ENCODE measurements around the gene USP40.
A peak's percentile ranks its signal among the peaks of the same experiment; 100 is the strongest.

Gene USP40

DNA sequence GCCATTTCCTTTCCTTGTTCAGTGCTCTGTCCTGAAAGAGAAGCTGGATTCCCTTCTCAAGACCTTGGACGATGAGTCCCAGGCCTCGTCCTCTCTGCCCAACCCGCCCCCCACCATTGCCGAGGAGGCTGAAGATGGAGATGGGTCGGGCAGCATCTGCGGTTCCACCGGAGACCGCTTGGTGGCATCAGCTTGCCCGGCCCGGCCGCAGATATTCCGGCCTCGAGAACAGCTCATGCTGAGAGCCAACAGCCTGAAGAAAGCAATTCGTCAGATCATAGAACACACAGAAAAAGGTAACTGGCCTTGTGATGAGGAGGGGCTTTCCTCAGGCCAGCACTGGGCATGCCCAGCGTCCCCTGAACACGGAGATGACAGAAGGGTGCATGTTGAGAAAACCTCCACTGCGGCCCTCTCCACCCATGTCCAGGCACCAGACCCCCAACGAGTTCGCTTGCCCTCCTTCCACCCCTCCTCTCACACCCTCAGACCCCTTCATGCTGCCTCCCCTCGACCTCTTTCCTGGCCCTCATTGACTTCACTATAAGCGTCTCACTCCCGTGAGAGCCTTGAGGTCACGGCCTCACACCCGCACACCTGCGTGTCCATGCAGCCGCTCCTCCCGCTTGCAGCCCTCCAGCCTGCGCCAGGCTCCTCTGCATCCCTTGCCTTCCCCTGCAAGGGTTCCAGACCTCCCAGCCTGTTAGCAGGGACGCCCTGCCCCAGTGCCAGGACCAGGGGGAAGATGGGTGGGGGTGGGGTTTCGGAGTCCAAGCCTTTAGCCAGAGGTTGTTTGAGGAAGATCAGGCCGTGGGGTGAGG lies 117.3 kb downstream of the USP40 start:
- DNase-seq: peak in 1 of 2 donors; percentile 31
- Histone ChIP-seq H3K27me3 (ENCODE audit: insufficient read depth, low read length) (no peaks in the 10 kb centered on the region), H2AFZ (ENCODE audit: insufficient read depth, low read length, poor library complexity) (no peak overlapping the region), H3K36me3 (ENCODE audit: control insufficient read depth in 1 of 2, insufficient read depth in 2 of 2, low read length in 2 of 2) (peaks cover 38 to 46% of the 10 kb centered on the region in 2 experiments), H3K4me3 (ENCODE audit: low read depth, low read length) (no peak overlapping the region), H2BK5ac (ENCODE audit: low read depth, low read length, poor library complexity) (no peak overlapping the region), H3K9me3 (ENCODE audit: insufficient read depth, low read depth, low read length) (peaks cover 1% of the 10 kb centered on the region), H3K79me1 (ENCODE audit: low read length) (no peaks in the 10 kb centered on the region), H2AK5ac (ENCODE audit: low read length) (no peak overlapping the region), H3K4me2 (ENCODE audit: low read length) (no peak overlapping the region), H2BK120ac (ENCODE audit: insufficient read depth, low read length, poor library complexity) (no peak overlapping the region), H4K12ac (ENCODE audit: low read depth, low read length) (no peak overlapping the region), H3K18ac (ENCODE audit: low read length) (no peak overlapping the region), H3K4me1 (ENCODE audit: control insufficient read depth in 1 of 2, insufficient read depth in 2 of 2, low read length in 2 of 2) (no peaks in the 10 kb centered on the region), H4K91ac (ENCODE audit: low read depth, low read length) (no peak overlapping the region), H3K27ac (ENCODE audit: low read depth, low read length) (no peak overlapping the region), H2BK12ac (ENCODE audit: low read length) (no peak overlapping the region), H3K4ac (ENCODE audit: low read depth, low read length) (no peak overlapping the region), H3K14ac (ENCODE audit: low read length) (no peak overlapping the region), H4K8ac (ENCODE audit: low read depth, low read length) (no peak overlapping the region), H3K79me2 (ENCODE audit: control insufficient read depth, insufficient read depth, low read length, poor library complexity) (no peaks in the 10 kb centered on the region), H3K23ac (ENCODE audit: low read length) (no peak overlapping the region), H3K9ac (ENCODE audit: low read length) (no peak overlapping the region)
- WGBS (ENCODE audit: extremely low coverage, insufficient coverage, insufficient read length): no CpG with 5 or more reads among the region's 31 CpGs

DNA sequence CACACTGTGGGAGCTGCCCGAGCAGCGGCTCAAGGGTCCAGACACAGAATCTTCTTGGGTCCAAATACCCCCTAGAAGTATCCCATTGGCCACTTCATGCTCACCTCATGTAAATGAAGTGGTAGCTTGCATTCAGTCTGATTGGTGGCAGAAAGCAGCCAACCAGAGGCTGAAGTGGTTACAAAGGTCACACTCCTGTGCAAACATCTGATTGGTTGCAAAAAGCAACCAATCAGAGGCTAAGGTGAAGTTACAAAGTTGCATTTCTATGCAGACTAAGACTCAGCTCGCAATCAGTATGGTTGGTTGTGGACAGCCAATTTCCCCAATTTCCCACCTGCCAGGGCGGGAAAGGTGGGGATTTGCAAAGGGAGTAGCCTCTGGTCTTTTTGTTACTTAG lies 118.0 kb downstream of the USP40 start:
- Histone ChIP-seq H3K36me3 (ENCODE audit: control insufficient read depth in 1 of 2, insufficient read depth in 2 of 2, low read length in 2 of 2) (peaks cover 36 to 41% of the 10 kb centered on the region in 2 experiments), H2BK12ac (ENCODE audit: low read length) (no peak overlapping the region), H3K27me3 (ENCODE audit: insufficient read depth, low read length) (no peaks in the 10 kb centered on the region), H3K79me2 (ENCODE audit: control insufficient read depth, insufficient read depth, low read length, poor library complexity) (no peaks in the 10 kb centered on the region), H3K4ac (ENCODE audit: low read depth, low read length) (no peak overlapping the region), H2AFZ (ENCODE audit: insufficient read depth, low read length, poor library complexity) (no peak overlapping the region), H3K9ac (ENCODE audit: low read length) (no peak overlapping the region), H3K4me3 (ENCODE audit: low read depth, low read length) (no peak overlapping the region), H2BK5ac (ENCODE audit: low read depth, low read length, poor library complexity) (no peak overlapping the region), H3K9me3 (ENCODE audit: insufficient read depth, low read depth, low read length) (peaks cover 1% of the 10 kb centered on the region), H3K18ac (ENCODE audit: low read length) (no peak overlapping the region), H3K4me1 (ENCODE audit: control insufficient read depth in 1 of 2, insufficient read depth in 2 of 2, low read length in 2 of 2) (no peaks in the 10 kb centered on the region), H3K23ac (ENCODE audit: low read length) (no peak overlapping the region), H4K91ac (ENCODE audit: low read depth, low read length) (no peak overlapping the region), H3K4me2 (ENCODE audit: low read length) (no peak overlapping the region), H4K12ac (ENCODE audit: low read depth, low read length) (no peak overlapping the region), H2AK5ac (ENCODE audit: low read length) (no peak overlapping the region), H3K79me1 (ENCODE audit: low read length) (no peaks in the 10 kb centered on the region), H3K27ac (ENCODE audit: low read depth, low read length) (no peak overlapping the region), H3K14ac (ENCODE audit: low read length) (no peak overlapping the region), H2BK120ac (ENCODE audit: insufficient read depth, low read length, poor library complexity) (no peak overlapping the region), H4K8ac (ENCODE audit: low read depth, low read length) (no peak overlapping the region)
- no peak for DNase-seq
- WGBS (ENCODE audit: extremely low coverage, insufficient coverage, insufficient read length): no CpG with 5 or more reads among the region's 4 CpGs

DNA sequence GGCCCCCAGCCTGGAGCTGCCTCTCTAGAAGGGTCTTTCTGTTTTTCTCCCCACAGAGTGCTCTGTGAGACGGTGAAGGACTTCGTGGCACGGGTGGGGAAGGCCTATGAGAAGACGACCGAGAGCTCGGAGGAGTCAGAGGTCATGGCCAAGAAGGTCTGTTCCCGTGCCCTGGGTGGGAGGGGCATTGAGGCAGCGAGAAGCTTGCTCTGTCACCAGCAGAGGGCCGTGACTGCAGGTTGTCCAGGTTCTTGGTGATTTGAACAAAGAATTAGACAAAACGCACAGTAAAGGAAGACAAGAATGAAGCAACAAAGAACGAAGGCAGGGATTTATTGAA lies 118.4 kb downstream of the USP40 start:
- no peak overlapping the region for H2BK12ac ChIP-seq (ENCODE audit: low read length)
- no peaks in the 10 kb centered on the region for H3K4me1 ChIP-seq (ENCODE audit: control insufficient read depth in 1 of 2, insufficient read depth in 2 of 2, low read length in 2 of 2)
- no peaks in the 10 kb centered on the region for H3K79me1 ChIP-seq (ENCODE audit: low read length)
- H3K14ac ChIP-seq (ENCODE audit: low read length): no peak overlapping the region
- no peak overlapping the region for H3K4ac ChIP-seq (ENCODE audit: low read depth, low read length)
- no peak overlapping the region for H3K27ac ChIP-seq (ENCODE audit: low read depth, low read length)
- no peak overlapping the region for H3K18ac ChIP-seq (ENCODE audit: low read length)
- no peak overlapping the region for H2AK5ac ChIP-seq (ENCODE audit: low read length)
- H3K4me3 ChIP-seq (ENCODE audit: low read depth, low read length): no peak overlapping the region
- H2BK5ac ChIP-seq (ENCODE audit: low read depth, low read length, poor library complexity): no peak overlapping the region
- H3K36me3 ChIP-seq (ENCODE audit: control insufficient read depth in 1 of 2, insufficient read depth in 2 of 2, low read length in 2 of 2): peaks cover 36 to 39% of the 10 kb centered on the region in 2 experiments
- H3K27me3 ChIP-seq (ENCODE audit: insufficient read depth, low read length): no peaks in the 10 kb centered on the region
- no peak overlapping the region for H4K91ac ChIP-seq (ENCODE audit: low read depth, low read length)
- H3K9ac ChIP-seq (ENCODE audit: low read length): no peak overlapping the region
- peaks cover 1% of the 10 kb centered on the region for H3K9me3 ChIP-seq (ENCODE audit: insufficient read depth, low read depth, low read length)
- no peak overlapping the region for H2AFZ ChIP-seq (ENCODE audit: insufficient read depth, low read length, poor library complexity)
- no peak overlapping the region for H2BK120ac ChIP-seq (ENCODE audit: insufficient read depth, low read length, poor library complexity)
- peak in 1 of 2 donors; percentile 47 for DNase-seq
- H4K12ac ChIP-seq (ENCODE audit: low read depth, low read length): no peak overlapping the region
- WGBS (ENCODE audit: extremely low coverage, insufficient coverage, insufficient read length): no CpG with 5 or more reads among the region's 11 CpGs
- H3K23ac ChIP-seq (ENCODE audit: low read length): no peak overlapping the region
- no peak overlapping the region for H4K8ac ChIP-seq (ENCODE audit: low read depth, low read length)
- H3K4me2 ChIP-seq (ENCODE audit: low read length): no peak overlapping the region
- H3K79me2 ChIP-seq (ENCODE audit: control insufficient read depth, insufficient read depth, low read length, poor library complexity): no peaks in the 10 kb centered on the region

DNA sequence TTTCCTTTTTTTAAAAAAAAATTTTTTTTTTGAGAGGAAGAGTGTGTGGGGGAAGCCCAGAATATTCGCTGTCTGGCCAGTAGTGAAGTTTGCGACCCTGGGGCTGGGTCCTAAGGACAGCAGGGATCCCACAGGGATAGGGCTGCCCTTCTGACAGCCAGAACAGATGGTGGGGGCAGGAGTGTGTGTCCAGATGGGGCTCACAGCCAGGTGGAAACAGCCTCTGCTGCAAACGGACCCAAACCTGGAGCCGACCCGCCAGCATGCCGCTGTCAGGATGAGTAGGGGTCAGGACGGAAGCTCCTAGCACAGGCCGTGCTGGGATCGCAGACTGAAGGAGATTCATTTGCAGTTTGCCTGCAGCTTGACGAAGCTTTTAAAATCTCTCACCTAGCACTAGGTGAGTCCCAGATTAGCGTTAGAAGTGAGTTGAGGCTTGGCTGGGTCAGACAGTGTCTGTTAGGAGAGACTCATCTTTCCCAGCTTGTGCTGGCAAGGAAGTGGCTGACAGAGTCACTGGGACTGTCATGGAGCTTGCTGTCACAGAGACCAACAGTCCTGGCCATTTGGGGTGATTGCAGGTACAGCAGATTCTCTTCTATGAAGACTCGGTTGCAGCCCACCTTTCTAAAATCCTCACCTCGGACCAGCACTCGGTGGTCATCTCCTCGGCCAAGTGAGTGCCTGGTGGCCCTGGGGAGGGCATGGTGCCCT lies 118.9 kb downstream of the USP40 start:
- no CpG with 5 or more reads among the region's 15 CpGs for WGBS (ENCODE audit: extremely low coverage, insufficient coverage, insufficient read length)

More for the DNA sequence above, 118.9 kb downstream of the USP40 start:
- Histone ChIP-seq H3K27me3 (ENCODE audit: insufficient read depth, low read length) (no peaks in the 10 kb centered on the region), H3K18ac (ENCODE audit: low read length) (no peak overlapping the region), H3K9me3 (ENCODE audit: insufficient read depth, low read depth, low read length) (peaks cover 1% of the 10 kb centered on the region), H3K4me2 (ENCODE audit: low read length) (no peak overlapping the region), H3K9ac (ENCODE audit: low read length) (no peak overlapping the region), H3K4ac (ENCODE audit: low read depth, low read length) (no peak overlapping the region), H3K79me1 (ENCODE audit: low read length) (no peaks in the 10 kb centered on the region), H2AFZ (ENCODE audit: insufficient read depth, low read length, poor library complexity) (no peak overlapping the region), H3K14ac (ENCODE audit: low read length) (no peak overlapping the region), H3K23ac (ENCODE audit: low read length) (no peak overlapping the region), H3K4me1 (ENCODE audit: control insufficient read depth in 1 of 2, insufficient read depth in 2 of 2, low read length in 2 of 2) (no peaks in the 10 kb centered on the region), H3K27ac (ENCODE audit: low read depth, low read length) (no peak overlapping the region), H2BK5ac (ENCODE audit: low read depth, low read length, poor library complexity) (no peak overlapping the region), H3K79me2 (ENCODE audit: control insufficient read depth, insufficient read depth, low read length, poor library complexity) (no peaks in the 10 kb centered on the region), H4K8ac (ENCODE audit: low read depth, low read length) (no peak overlapping the region), H4K12ac (ENCODE audit: low read depth, low read length) (no peak overlapping the region), H4K91ac (ENCODE audit: low read depth, low read length) (no peak overlapping the region), H3K36me3 (ENCODE audit: control insufficient read depth in 1 of 2, insufficient read depth in 2 of 2, low read length in 2 of 2) (peaks cover 33 to 37% of the 10 kb centered on the region in 2 experiments), H3K4me3 (ENCODE audit: low read depth, low read length) (no peak overlapping the region), H2BK12ac (ENCODE audit: low read length) (no peak overlapping the region), H2BK120ac (ENCODE audit: insufficient read depth, low read length, poor library complexity) (no peak overlapping the region), H2AK5ac (ENCODE audit: low read length) (no peak overlapping the region)
- no peak for DNase-seq
